Measurements from ENCODE around the gene CASZ1. TPM values are rescaled to one million over a fixed set of nuclear protein-coding genes. Genes with fewer than 3 reads are reported as not detected.
A peak's percentile ranks its signal among the peaks of the same experiment; 100 is the strongest.

CASZ1 gene
- total RNA-seq, 1 donor, result under 0.01 TPM

- no peak for TF ChIP-seq CTCF (IDR thresholded peaks at IDR 0.05; ENCODE audit: insufficient read depth, low read depth, low read length)
- DNase-seq (ENCODE audit: low read depth), result peak; percentile 26
- no peak overlapping the region for H3K4me3 ChIP-seq (ENCODE audit: low read depth, low read length)
Observed at GRCh38 chr1:10644307-10645128, 151.9 kb downstream of the CASZ1 start.

- no peak for DNase-seq (ENCODE audit: low read depth)
Observed at GRCh38 chr1:10643607-10644306, 152.7 kb downstream of the CASZ1 start.

GRCh38 chr1:10642403-10643080, 153.9 kb downstream of the CASZ1 start:
- no peak for TF ChIP-seq CTCF (IDR thresholded peaks at IDR 0.05; ENCODE audit: insufficient read depth, low read depth, low read length)
- DNase-seq (ENCODE audit: low read depth), result no peak
- no peak overlapping the region for H3K4me3 ChIP-seq (ENCODE audit: low read depth, low read length)

More at GRCh38 chr1:10643607-10644306, 152.7 kb downstream of the CASZ1 start:
- no peak for TF ChIP-seq CTCF (IDR thresholded peaks at IDR 0.05; ENCODE audit: insufficient read depth, low read depth, low read length)
- no peak overlapping the region for H3K4me3 ChIP-seq (ENCODE audit: low read depth, low read length)

- no peak for DNase-seq (ENCODE audit: low read depth)
- H3K4me3 ChIP-seq (ENCODE audit: low read depth, low read length), result no peak overlapping the region
- TF ChIP-seq CTCF (IDR thresholded peaks at IDR 0.05; ENCODE audit: insufficient read depth, low read depth, low read length), result no peak
Observed at GRCh38 chr1:10641976-10642375, 154.5 kb downstream of the CASZ1 start.

GRCh38 chr1:10640843-10641553, 155.4 kb downstream of the CASZ1 start:
- no peak for DNase-seq (ENCODE audit: low read depth)
- no peak for TF ChIP-seq CTCF (IDR thresholded peaks at IDR 0.05; ENCODE audit: insufficient read depth, low read depth, low read length)
- H3K4me3 ChIP-seq (ENCODE audit: low read depth, low read length), result no peak overlapping the region

Data from fibroblast of villous mesenchyme (primary cell).